Measurements from ENCODE around the gene REX1BD.
"Not testable (repeated sequence)": the region's sequence is repeated elsewhere in the genome, so short reads cannot be mapped to it uniquely, and the experiment has no call there.

Gene REX1BD
- 15.4 to 82.6 (median 39.5) reads per million in 18 experiments for total RNA-seq

DNA sequence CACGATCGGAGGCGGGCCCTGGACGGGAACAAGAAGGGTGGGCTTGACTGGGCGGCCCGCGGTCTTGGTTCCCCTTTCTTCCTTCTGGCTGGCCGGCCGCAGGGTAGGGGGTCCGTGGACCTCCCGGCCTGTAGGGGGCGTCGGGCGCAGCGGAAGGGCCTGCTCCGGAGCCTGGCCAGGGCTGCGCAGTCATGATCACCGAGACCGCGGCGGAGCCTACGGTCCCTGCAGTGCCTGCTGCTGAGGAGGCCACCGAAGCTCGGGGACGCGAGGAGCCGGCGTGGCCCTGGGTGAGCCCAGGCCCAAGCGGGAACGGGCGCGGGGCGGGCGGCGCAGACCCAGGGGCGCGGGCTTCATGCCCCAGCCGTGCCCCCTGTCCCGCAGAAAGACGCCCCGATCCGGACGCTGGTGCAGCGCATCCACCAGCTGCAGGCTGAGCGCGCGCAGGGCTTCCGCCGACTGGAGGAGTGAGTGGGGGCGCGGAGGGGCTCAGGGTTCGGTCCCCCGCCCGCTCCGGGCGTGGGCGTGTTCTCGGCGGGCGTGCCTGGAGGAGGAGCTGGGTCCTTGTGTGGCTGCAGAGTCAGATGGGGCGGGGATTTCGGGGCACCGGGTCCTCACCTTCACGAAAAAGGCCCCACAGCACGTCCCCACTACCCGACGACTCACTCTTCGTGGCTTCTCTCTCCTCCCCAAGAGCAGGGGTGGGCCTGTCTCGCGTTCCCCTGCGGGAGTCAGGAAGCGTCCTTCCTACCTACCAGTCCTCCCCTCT lies at the start of gene REX1BD:
Gene REX1BD, plus strand, starts transcription at position 188 of the 769 bp plus-strand sequence. Its CDS starts 4 bp downstream, at position 192.
- peak; percentile 90 to 94 for DNase-seq

DNA sequence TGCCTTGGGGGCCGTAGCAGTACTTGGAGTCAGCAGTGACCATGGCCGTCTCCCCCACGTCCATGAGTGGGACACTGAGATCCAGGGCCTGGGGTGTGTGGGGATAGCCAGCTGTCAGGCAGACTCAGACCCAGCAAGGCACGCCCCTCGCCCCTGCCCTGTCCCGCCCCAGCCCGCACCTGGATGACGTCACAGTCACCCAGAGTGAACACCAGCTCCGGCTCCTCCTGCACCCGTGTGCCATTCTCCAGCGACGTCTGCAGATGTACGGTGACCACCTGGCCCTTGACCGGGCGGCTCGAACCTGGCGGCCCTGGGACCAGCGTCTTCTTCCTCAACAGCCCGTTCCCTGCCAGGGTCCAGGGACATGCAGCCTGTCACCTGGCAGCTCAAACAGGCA lies 49.2 kb upstream of the REX1BD start:
- DNase-seq = no peak

DNA sequence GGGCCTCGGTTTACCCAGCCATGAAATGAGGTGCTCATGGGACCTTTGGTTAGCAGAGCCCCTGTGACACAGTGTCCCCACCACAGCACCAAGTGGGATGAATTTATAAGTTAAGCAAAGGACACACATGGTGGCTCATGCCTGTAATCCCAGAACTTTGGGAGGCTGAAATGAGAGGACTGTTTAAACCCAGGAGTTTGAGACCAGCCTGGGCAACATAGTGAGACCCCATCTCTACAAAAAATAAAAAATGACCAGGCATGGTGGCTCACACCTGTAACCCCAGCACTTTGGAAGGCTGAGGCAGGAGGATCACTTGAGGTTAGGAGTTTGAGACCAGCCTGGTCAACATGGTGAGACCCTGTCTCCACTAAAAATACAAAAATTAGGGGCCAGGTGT lies 48.4 kb upstream of the REX1BD start:
- not testable (repeated sequence) for DNase-seq

DNA sequence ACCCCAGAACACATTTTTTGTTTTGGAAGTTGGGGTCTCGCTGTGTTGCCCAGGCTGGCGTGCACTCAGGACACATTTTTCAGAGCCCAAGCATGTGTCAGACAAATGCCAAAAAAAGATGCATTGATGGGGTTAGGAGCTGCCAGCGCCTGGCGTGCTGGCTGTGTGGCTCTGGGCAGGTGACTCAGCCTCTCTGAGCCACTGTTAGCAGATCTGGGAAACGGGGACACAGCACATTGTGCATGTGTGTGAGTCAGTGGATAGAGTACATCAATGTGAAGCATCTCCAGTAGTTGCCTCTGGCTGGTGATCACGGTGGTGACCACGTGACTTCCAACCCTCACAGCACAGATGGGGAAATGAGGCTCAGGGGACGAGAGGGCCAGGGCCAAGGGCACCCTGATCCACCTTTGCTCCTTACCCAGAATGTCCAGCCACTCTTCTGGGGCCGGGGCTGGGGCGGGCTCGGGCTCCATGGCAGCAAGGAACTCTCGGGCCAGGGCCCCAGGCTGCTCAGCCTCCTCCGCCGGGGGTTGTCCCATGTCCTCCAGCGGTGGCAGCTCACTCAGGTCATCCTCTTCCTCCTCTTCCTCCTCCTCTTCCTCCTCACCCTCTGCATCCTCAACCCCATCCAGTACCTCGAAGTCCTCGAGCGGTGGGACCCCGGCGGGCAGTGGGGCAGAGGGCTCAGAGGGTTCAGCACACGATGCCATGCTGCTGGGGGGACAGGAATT lies 47.2 kb upstream of the REX1BD start:
- DNase-seq = peak; percentile 5 to 6

DNA sequence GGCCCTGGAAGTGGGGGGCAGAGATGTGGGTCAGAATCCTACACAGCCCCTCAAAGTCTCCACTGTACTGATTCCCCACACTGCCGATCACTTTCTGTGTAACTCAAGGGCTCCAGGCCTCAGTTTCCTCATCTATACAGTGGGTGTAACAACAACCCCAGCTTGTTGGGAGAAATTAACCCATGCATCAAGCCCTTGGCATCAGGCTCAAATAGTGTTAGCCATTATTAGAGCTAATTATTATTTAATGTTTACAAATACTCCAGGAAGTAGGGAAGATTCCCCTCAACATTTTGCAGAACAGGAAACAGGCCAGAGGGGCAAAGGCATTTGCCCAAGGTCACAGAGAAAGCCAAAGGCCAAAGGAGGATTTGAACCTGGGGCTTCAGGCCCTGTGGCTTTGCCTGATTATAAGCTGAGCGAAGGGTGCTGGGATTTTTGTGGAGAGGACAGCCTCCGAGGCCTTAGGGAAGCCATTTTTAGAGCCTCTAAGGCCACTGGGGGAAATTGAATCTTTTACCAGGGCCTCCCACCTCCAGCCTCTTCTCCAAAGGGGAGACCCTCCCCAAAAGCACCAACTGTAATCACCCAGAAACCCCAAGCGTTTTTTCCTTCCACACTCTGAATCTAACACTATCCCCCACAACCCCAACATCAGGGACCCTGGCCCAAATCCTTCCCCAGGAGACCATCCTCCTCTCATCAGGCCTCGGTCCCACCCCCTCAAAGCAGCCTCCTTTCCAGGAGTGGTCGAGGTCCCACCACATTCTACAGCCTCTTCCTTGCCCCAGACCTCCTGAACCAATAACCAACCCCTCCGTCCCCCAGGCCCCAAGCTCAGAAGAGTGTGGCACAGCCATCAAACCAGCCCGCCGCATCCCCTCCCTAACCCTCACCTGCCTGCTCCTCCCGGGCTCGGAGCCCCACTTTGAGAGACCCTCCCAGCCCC lies 46.3 kb upstream of the REX1BD start:
- peak; percentile 5 to 20 for DNase-seq

DNA sequence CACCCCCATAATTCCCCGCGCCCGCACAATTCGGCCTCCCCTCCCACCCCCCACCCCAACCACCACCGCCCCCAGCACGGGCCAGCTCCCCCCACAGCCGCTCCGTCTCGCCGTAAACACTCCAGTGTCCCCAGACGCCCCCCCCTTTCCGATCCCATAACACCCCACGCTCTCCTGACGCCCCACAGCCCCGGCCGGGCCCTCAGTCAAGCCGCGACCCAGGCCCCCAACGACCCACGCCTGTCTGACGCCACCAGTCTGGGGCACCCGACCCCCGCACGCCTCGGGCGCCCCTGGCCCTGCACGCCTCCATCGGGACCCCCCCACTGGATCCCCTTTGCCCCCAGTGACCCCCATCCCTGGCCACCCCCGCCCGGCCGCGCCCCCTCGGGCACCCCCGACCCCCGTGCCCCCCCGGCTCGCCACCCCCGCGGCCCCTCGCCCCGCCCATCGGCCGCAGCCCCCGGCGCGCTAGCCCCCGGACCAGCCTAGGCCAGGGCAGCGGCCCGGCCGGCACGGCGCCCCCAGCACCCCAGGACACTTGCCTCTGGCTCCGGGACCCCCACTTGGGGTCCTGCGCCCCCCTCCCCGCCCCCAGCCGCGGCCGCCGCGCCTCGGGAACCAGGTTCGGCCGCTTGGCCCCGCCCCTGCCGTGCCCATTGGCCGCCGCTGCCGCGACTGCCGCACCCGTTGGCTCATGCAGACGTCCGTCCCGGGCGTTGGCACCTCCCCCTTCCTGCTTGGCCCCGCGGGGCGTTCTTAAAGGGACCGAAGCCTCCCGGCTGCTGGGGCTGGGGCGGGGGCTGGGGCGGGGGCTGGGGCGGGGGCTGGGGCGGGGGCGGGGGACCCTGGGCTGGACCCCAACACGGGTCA lies 45.4 kb upstream of the REX1BD start, which contains the start of gene FKBP8:
Gene FKBP8, minus strand, starts transcription at position 633 of the 873 bp plus-strand sequence. CDS start 1,603 bp downstream, outside the sequence.
- peak; percentile 91 for DNase-seq

DNA sequence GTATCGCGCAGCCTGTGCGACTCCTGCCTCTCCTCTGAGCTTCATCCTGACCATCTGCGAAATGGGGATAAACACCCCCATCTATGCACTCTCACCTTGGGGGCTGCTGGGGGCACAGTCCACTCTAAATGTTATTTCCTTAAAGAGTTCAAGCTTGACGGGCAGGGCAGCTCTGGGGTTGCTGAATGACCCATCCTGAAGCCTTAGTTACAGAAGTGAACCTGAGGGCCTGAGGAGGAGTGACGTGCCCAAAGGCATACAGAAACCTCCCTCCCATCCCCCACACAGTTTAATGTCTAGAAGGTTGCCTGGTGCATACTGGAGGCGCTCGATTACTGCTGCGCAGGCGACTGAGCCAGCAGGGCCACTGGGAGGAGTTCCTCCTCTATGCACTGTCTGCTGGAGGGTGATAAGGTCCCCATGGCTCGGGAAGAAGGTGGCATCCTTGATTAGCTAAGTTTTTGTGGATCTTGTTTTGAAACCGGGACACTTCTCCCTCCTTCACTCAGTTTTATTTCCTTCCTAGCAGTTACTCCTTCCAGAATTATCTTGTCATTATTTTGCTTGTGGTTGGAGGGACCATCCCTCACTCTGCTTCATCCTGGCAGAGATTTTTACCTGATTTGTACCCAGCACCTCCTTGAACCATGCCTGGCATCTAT lies 44.7 kb upstream of the REX1BD start:
- peak; percentile 86 for DNase-seq

DNA sequence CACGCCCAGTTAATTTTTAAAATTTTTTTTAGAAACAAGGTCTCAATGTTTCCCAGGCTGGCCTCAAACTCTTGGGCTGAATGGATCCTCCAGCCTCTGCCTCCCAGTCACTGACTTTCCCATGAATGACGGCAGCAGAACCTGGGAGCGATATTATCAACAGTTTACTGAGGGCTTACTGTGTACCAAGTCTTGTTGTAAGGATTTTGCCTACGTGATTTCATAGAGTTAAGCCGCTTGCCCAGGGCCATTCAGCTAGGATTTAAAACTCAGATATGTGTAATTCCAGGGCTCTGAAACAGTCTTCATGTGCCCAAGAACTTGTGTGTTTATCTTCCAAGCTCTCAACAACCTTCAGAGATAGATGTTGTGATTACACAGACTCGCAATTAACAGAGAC lies 37.0 kb upstream of the REX1BD start:
- DNase-seq = no peak

DNA sequence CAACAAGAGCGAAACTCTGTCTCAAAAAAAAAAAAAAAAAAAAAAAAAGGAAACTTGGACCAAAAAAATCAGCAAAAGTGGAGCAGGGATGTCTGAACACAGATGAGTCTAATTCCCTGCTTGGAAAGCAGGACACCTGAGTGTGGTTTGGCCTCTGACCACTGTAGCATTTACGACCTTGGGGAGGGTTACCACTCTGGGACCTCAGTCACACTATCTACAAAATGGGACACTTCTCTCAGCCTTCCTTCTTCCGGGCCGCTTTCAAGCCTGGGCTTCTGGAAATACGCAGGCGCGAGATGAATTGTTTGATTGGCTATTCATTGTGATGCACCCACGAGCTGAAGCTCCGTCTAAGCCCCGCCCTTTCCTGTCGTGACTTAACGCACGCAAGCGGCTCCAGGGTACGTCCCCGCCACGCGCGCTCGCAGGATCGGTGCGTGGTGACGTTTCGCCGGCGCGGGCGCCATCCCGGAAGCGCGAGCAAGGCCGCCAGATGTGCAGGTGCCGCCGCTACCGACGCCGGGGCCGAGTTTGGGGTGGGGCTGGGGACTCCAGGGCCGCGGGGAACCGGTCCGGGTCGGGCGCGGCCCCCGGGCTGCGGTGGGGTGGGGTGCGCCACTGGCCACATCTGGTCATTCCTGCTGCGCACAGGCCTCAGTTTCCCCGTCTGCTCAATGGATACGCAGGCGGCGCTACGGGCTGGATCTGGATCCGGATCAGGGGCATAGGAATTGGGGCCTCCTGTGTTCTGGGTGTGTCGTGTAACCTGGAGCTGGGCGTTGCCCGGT lies 31.0 kb upstream of the REX1BD start, which contains the start of gene KXD1:
Gene KXD1, plus strand, starts transcription at position 460 of the 791 bp plus-strand sequence. CDS start 4,187 bp downstream, outside the sequence.
- DNase-seq = peak; percentile 99 to 100

DNA sequence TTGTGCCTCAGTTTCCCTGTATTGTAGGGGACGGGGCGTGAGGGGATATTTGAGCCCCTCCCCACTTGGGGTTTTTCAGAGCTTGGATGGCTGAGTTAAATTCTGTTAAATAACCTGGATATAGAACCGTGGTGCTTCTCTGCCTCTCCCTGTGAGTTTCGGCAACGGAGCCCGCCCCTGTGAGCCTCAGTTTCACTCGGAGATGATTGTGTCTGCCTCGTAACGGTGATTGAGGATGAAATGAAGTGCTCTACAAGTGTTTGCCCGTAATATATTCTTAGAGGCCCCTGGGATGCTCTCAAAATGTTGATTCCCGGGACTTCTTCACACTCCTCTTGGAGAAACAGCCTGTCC lies 30.4 kb upstream of the REX1BD start:
- DNase-seq = no peak

DNA sequence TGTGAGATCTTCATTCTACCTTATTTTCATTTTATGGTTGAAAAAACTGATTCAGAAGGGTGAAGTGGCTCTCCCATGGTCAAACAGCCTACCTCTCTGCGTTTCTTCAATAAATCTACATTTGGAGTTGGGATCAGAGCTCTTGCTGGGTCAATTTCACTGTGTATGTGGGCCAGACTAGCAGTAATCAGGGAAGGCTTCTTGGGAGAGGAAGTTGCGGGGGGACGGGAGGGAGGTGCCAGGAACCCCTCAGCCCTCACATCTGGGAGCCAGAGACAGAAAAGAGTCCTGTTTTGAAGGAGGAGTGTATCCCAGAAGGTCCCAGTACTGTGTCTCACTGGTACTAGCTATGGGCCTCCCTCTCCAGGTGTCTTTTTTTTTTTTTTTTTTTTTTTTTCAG lies 30.0 kb upstream of the REX1BD start:
- no peak for DNase-seq

DNA sequence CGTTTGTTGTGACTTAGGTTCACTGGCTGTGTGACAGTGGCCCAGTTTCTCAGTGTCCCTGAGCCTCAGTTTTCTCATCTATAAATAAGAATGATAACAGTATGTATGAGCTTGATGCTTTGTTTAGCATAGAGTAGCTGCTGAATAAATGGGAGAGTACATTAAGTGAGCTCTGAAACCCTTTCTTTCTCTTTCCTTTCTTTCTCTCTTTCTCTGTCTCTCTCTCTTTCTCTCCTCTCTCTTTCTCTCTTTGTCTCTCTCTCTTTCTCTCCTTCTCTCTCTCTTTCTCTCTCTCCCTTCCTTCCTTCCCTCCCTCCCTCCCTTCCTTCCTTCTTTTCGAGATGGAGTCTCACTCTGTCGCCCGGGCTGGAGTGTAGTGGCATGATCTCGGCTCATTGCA lies 28.9 kb upstream of the REX1BD start:
- no peak for DNase-seq

DNA sequence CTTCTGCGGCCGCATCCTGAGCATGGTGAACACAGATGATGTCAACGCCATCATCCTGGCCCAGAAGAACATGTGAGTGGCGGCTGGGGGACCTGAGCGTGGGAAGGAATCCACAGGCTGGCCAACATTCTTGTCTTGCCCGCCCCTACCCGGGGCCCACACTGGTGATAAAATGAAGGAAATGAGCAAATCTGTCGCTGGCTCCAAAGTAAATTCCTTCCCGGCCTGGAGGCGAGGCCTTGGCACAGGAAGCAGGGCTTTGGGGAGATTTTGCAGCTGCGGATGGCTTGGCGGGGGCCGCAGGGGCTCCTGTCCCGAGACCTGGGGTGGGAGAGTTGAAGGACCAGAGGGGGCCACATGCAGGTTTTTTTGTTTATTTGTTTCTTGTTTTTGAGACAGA lies 26.5 kb upstream of the REX1BD start:
- DNase-seq = no peak

DNA sequence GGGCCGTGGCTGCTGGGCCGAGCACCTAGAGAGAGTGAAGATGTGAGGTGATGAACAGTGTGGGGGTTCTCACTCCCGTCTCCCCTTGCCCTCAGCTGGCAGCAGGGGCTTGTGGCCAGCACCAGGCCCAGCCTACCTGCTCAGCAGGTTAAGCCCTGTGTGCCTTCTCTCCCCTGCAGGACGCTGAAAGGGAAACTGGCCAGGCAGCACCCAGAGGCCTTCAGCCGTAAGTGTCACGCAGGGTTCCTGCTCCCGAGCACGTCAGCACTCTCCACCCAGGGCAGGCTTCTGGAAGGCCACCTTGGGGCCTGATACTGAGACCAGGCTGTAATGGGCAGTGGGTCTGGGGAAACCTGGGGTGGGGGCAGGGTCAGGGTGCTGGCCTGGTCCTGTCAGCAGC lies 21.6 kb upstream of the REX1BD start:
- DNase-seq = no peak

DNA sequence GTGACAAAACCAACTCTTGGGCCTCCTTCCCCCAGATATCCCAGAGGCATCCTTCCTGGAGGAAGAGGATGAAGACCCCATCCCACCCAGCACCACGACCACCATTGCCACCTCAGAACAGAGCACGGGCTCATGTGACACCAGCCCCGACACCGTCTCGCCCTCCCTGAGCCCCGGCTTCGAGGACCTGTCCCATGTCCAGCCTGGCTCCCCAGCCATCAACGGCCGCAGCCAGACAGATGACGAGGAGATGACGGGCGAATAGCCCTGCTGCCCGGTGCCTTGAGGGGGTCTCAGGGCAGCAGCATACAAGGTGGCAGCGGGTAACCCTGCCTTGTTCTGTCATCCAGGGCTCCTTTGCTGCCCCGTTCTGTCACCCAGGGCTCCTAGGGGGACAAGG lies 20.2 kb upstream of the REX1BD start:
- no peak for DNase-seq

DNA sequence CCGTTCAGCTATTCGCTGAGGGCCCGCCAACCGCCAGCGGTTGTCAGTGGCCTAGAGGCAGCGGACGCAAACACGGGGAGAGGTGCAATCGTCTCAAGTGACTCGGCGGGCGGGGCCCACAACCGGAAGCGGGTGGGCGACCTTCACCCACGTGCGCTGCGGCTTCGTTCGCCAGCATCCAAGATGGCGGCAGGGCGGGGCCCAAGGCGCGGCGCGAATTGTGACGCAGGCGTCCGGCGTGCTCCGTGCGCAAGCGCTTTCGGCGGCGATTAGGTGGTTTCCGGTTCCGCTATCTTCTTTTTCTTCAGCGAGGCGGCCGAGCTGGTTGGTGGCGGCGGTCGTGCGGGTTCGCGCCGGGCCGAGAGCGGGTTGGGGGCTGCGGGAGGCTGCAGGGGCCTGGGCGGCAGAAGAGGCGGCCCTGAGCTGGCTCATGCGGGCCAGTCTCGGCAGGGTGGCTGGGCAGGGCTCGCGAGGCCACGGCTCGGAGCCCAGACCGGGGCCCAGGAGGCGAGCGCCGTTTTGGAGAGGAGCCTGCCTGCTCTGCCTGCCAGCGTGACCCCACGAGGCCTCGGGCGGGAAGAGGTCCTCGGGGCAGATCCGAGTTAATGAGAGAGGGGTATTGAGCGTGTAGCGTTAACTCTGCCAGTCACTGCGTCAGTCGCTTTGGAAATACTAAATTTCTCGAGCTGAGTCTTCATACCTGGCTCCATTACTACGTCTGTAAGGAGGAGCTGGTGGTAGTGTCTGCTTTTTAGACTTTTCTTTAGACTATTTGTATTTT lies 16.8 kb upstream of the REX1BD start, which contains the start of gene UBA52:
Gene UBA52, plus strand, starts transcription at position 294 of the 781 bp plus-strand sequence. CDS start 1,444 bp downstream, outside the sequence.
- DNase-seq = peak; percentile 99

DNA sequence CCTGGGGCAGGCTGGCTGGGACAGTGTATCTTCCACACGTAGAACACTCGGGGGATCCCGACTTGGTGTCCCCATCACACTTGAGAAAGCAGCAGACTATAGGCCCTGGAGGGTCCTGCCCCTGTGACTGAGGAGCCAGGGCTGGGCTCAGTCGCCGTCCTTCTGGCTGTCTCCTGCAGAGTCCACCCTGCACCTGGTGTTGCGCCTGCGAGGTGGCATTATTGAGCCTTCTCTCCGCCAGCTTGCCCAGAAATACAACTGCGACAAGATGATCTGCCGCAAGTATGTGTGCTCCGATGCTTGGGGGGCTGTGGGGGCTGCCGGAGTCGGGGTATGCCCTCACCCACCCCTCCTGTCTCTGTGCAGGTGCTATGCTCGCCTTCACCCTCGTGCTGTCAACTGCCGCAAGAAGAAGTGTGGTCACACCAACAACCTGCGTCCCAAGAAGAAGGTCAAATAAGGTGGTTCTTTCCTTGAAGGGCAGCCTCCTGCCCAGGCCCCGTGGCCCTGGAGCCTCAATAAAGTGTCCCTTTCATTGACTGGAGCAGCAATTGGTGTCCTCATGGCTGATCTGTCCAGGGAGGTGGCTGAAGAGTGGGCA lies 13.8 kb upstream of the REX1BD start:
- no peak for DNase-seq

DNA sequence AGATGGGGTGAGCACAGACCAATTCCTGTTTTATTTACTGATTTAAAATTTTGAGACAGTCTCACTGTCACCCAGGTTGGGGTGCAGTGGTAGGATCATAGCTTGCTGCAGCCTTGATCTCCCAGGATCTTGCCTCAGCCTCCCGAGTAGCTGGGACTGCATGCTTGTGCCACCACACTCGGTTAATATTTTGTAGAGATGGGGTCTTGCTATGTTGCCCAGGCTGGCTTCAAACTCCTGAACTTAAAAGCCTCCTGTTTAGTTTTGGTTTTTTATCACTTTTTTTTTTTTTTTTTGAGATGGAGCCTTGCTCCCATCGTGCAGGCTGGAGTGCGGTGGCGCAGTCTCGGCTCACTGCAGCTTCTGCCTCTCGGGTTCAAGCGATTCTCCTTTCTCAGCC lies 12.2 kb upstream of the REX1BD start:
- DNase-seq = no peak
